Fibroblast of lung (primary cell): ENCODE measurements around the gene SSR2. TPM values are rescaled to one million over a fixed set of nuclear protein-coding genes. Genes with fewer than 3 reads are reported as not detected.

Experiments used
- DNase-seq, 2 donors: peaks; one replicate each; pipeline versions ENCODE4 v3.0.0 to v3.0.0-alpha.2; 2010; ENCODE audit warnings: low read depth in 2 of 2
- H2AFZ ChIP-seq: 2 replicates; pipeline ENCODE4 v1.5.1; 2012; ENCODE audit warnings: low read length, control low read depth, inconsistent platforms
- H3K27ac ChIP-seq: 2 replicates; pipeline ENCODE4 v1.5.1; 2011; ENCODE audit warnings: low read length, control low read depth; ENCODE audit not compliant: insufficient read depth
- H3K27me3 ChIP-seq: 2 replicates; pipeline ENCODE4 v1.5.1; 2011; ENCODE audit warnings: mild to moderate bottlenecking, low read length; ENCODE audit not compliant: control insufficient read depth, insufficient read depth
- H3K36me3 ChIP-seq: 2 replicates; pipeline ENCODE4 v1.5.1; 2011; ENCODE audit warnings: low read length; ENCODE audit not compliant: control insufficient read depth, insufficient read depth
- H3K4me1 ChIP-seq: 2 replicates; pipeline ENCODE4 v1.5.1; 2011; ENCODE audit warnings: low read length; ENCODE audit not compliant: control insufficient read depth, insufficient read depth; ENCODE audit errors: extremely low read depth
- H3K4me2 ChIP-seq: 2 replicates; pipeline ENCODE4 v1.5.1; 2011; ENCODE audit warnings: low read length, control low read depth; ENCODE audit not compliant: insufficient read depth; ENCODE audit errors: extremely low read depth
- H3K4me3 ChIP-seq, 4 experiments: fragments of 200-600 bp in 1 of 4; sonication (generic) in 1 of 4; replicated peaks in 1 of 4; 2 replicates each; pipeline ENCODE4 v1.5.1; 2011 to 2016; ENCODE audit warnings: low read length in 4 of 4, low read depth in 3 of 4, mild to moderate bottlenecking in 3 of 4, control low read depth in 2 of 4, inconsistent platforms in 1 of 4, mixed read lengths in 1 of 4; ENCODE audit not compliant: insufficient read depth in 1 of 4; ENCODE audit errors: control extremely low read depth in 1 of 4
- H3K79me2 ChIP-seq: 2 replicates; pipeline ENCODE4 v1.5.1; 2012; ENCODE audit warnings: mild to moderate bottlenecking, low read length, inconsistent platforms; ENCODE audit not compliant: control insufficient read depth, insufficient read depth
- H3K9ac ChIP-seq: 2 replicates; pipeline ENCODE4 v1.5.1; 2011; ENCODE audit warnings: mild to moderate bottlenecking, low read length, control low read depth; ENCODE audit not compliant: insufficient read depth
- H3K9me3 ChIP-seq: 2 replicates; pipeline ENCODE4 v1.5.1; 2012; ENCODE audit warnings: low read depth, low read length; ENCODE audit not compliant: control insufficient read depth, insufficient read depth
- H4K20me1 ChIP-seq: 2 replicates; pipeline ENCODE4 v1.5.1; 2011; ENCODE audit warnings: low read length; ENCODE audit not compliant: control insufficient read depth, insufficient read depth; ENCODE audit errors: extremely low read depth
- CTCF ChIP-seq, 2 donors: IDR thresholded peaks in 1 of 2; conservative IDR thresholded peaks in 1 of 2; 1 replicate in 1 of 2; 2 replicates in 1 of 2; pipeline ENCODE4 v1.5.1; 2011 to 2012; ENCODE audit warnings: low read length in 2 of 2, control low read depth in 1 of 2, inconsistent platforms in 1 of 2, low read depth in 1 of 2, mild to moderate bottlenecking in 1 of 2
- EZH2 ChIP-seq: IDR thresholded peaks from 2 replicates; pipeline ENCODE4 v1.5.1; 2012; ENCODE audit warnings: low read length, control low read depth, mild to moderate bottlenecking; ENCODE audit errors: missing control alignments
- polyA plus RNA-seq, 2 donors: library from polyadenylated mRNA; depleted of rRNA in 1 of 2; stranded (reverse) in 1 of 2; unstranded in 1 of 2; fragments of >200 nt; gene quantifications; 2 replicates each; pipeline ENCODE4 v1.2.1, GENCODE V29; 2011 to 2012; ENCODE audit warnings: missing spikeins in 1 of 2
- total RNA-seq: library from RNA; depleted of rRNA; stranded (reverse); fragments of >200 nt; gene quantifications from 2 replicates; pipeline ENCODE4 v1.2.1, GENCODE V29; 2014

Gene SSR2
- total and polyA plus RNA-seq, 2 donors (not counting 1 experiment from before 2014, with no cell fraction given), result 304 to 673 TPM

GRCh38 chr1:155968051-155968400 is 52.7 kb downstream of the SSR2 start:
- Histone ChIP-seq H3K79me2 (peaks cover 65% of the 10 kb centered on the region), H3K27ac (peak overlapping the region; percentile 49), H3K4me1 (peaks cover 46% of the 10 kb centered on the region), H3K36me3 (peaks cover 29% of the 10 kb centered on the region), H3K4me3 (peak overlapping the region in 2 of 4 experiments; percentile 10 to 20), H2AFZ (no peak overlapping the region), H3K4me2 (no peak overlapping the region), H3K9me3 (no peaks in the 10 kb centered on the region), H4K20me1 (no peaks in the 10 kb centered on the region), H3K9ac (no peak overlapping the region), H3K27me3 (no peaks in the 10 kb centered on the region)
- no peak for DNase-seq
- TF ChIP-seq CTCF (conservative IDR thresholded peaks at IDR 0.05 in 1 of 2, IDR thresholded peaks at IDR 0.05 in 1 of 2; ENCODE audit: low read depth in 1 of 2, low read length in 2 of 2) (no peak), EZH2 (no peak)

GRCh38 chr1:155967341-155968050 is 53.3 kb downstream of the SSR2 start:
- peaks cover 34% of the 10 kb centered on the region for H3K36me3 ChIP-seq
- H3K4me3 ChIP-seq, result peak overlapping the region in 1 of 4 experiments; percentile 10
- no peak overlapping the region for H2AFZ ChIP-seq
- DNase-seq, result peak in 1 of 2 donors; percentile 73
- H3K9ac ChIP-seq, result no peak overlapping the region
- TF ChIP-seq CTCF (conservative IDR thresholded peaks at IDR 0.05 in 1 of 2, IDR thresholded peaks at IDR 0.05 in 1 of 2; ENCODE audit: low read depth in 1 of 2, low read length in 2 of 2) (no peak), EZH2 (no peak)
- peaks cover 51% of the 10 kb centered on the region for H3K4me1 ChIP-seq
- H3K9me3 ChIP-seq, result no peaks in the 10 kb centered on the region
- H3K27ac ChIP-seq, result peak overlapping the region; percentile 49
- no peaks in the 10 kb centered on the region for H3K27me3 ChIP-seq
- H3K79me2 ChIP-seq, result peaks cover 63% of the 10 kb centered on the region
- H3K4me2 ChIP-seq, result no peak overlapping the region
- no peaks in the 10 kb centered on the region for H4K20me1 ChIP-seq

GRCh38 chr1:155966750-155967149 is 54.0 kb downstream of the SSR2 start:
- H3K4me2 ChIP-seq, result no peak overlapping the region
- no peak overlapping the region for H2AFZ ChIP-seq
- TF ChIP-seq EZH2, result no peak
- no peak for TF ChIP-seq CTCF (conservative IDR thresholded peaks at IDR 0.05 in 1 of 2, IDR thresholded peaks at IDR 0.05 in 1 of 2; ENCODE audit: low read depth in 1 of 2, low read length in 2 of 2)
- H4K20me1 ChIP-seq, result no peaks in the 10 kb centered on the region
- H3K4me3 ChIP-seq, result no peak overlapping the region
- no peaks in the 10 kb centered on the region for H3K9me3 ChIP-seq
- peaks cover 41% of the 10 kb centered on the region for H3K36me3 ChIP-seq
- peaks cover 56% of the 10 kb centered on the region for H3K79me2 ChIP-seq
- no peak for DNase-seq
- H3K9ac ChIP-seq, result no peak overlapping the region
- no peaks in the 10 kb centered on the region for H3K27me3 ChIP-seq
- peak overlapping the region; percentile 2 for H3K27ac ChIP-seq
- peaks cover 52% of the 10 kb centered on the region for H3K4me1 ChIP-seq
